COLO668 (cell line): ENCODE measurements around the gene KRTAP12-2.
"Not testable (repeated sequence)": the region's sequence is repeated elsewhere in the genome, so short reads cannot be mapped to it uniquely, and the experiment has no call there.

Experiments used
- DNase-seq: peaks from one replicate; lab custom pipeline; 2025; ENCODE audit not compliant: unreplicated experiment; lab: John Stamatoyannopoulos, UW

The KRTAP12-2 gene

DNA sequence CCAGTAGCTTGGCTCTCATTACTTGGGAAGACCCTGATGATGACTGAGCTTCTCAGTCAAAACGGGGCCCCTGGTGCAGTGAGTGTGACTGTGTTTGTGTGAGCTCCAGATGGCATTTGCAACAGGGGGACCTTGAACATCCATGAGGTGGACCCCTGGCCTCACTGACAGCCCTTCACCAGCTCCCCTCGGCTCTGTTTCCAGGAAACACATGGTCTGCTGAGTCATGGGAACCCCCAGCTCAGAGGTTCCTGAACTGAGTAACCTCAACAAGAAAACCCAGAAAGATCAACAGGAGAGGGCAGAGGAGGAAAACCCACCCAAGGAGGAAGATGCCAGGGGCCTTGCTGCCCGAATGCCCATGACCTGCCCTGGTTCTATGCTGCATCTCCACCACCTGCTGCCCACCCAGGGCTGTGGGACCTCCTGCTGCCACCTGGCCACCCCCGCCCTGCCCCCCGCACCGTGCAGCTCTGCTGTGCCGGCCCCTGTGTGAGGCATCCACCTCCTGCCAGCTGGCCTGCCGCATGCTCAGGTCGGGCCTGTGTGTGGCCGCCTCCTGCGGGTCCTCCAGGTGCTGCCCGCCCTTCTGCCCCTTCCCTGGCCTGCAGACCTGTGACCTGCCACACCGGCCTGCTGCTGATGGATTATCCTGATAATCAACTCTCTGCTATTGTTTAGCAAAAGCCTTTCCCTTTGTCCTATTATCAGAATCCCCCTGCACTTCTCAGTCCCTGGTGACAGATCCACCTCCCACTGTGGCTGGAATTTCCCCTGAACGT is 19.5 kb upstream of the KRTAP12-2 start:
- DNase-seq, result no peak

DNA sequence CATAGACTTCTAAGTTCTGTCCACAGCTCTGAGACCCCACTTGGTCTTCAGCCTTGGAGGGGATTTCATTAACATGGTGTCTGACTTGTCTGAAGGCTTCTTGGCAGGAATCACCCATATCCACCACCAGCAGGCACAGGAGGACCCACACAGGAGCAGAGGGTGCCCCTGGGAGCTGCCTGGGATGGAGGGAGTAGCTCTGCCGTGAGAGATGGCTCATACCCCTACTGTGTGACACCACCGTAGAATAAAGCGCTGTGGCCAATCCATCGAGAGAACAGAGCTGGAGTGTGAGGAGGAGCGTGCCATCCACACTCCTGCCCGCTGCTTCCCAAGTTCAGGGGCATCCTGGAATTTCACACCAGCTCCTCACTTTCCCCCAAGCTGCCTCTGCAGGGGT is 18.3 kb upstream of the KRTAP12-2 start:
- not testable (repeated sequence) for DNase-seq

DNA sequence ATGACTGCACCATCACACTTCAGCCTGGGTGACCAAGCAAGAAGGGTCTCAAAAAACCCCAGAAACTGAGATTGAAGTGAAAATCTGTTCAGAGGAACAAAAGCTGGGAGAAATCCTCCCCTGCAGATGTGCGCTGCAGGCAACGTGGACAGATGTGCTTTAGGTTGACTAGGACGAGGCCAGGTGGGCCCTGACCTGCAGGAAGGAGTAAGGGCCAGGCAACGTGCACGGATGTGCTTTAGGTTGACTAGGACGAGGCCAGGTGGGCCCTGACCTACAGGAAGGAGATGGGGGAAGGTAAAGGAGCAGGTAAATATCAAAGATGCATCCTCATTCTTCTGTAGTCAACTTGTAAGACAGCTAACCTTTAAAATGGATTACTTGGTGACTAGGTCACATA is 17.8 kb upstream of the KRTAP12-2 start:
- DNase-seq, result no peak

DNA sequence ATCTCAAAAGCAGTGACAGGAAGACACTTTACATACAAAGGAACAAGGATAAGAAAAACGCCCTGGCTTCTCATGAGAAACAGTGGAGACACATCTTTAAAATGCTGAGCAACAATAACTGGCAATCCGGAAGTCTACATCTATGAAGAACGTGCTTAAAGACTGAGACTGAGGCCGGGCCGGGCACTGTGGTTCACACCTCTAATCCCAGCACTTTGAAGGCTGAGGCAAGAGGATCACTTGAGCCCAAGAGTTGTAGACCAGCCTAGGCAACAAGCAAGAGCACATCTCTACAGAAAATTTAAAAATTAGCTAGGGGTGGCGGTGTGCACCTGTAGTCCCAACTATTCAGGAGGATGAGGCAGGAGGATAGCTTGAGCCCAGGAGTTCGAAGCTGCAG is 17.4 kb upstream of the KRTAP12-2 start:
- DNase-seq, result no peak

DNA sequence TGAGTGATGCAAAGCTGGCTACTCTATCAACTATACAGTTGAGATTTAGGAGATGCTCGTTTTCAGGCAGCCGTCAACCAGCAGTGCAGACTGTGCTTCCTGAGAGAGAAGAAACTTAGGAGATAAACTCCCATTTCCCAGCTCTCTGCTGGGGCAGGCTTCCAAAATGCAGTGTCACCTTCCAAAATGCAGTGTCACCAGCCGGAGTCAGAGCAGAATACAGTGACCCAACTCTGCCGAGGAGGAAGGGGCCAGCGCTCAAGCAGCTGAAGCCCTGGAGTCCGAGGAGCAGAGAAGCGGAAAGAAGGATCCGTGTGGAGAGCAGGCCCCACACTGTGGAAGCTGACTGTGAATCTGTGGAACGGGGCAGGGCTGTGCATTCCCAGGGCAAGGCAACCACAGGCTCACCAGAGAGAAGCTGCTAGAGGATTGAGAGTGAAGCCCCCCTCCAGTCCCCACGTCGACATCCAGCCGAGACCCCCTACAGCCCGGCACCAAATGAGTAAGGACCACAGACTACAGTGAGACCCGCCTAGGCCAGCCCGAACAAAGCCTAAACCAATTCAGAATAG is 15.9 kb upstream of the KRTAP12-2 start:
- DNase-seq, result no peak

DNA sequence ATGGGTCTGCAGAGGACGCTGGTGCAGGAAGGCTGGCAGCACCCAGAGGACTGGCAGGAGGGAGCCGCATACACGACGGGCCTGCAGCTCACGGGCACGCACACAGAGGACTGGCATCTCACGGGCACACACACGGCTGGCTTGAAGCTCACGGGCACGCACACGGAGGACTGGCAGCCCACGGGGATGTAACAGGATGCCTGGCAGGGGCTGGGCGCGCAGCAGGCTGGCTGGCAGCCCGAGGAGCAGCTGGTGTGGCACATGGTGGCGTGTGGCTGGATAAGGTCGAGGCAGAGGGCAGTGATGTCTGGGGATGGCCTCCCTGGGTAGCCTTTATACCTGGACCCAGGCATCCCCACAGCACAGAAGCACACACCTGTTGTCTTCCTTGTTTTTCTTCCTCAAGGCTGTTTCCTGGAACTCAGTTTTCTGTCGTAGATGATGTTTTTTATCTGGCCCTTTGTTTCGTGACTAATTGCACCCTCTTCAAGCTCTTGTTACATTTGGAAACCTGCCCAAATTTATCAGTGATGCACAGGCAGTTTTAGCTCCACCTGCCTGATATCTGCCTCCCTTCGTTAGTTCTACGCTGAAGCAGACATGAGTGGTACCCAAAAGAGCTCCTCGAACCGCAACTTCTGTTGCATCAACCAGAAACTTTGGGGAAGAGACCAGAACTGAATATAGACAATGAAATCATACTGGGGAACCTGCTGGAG is 15.3 kb upstream of the KRTAP12-2 start, which contains the start of gene KRTAP12-1:
KRTAP12-1 (minus strand) TSS at position 303 of the 719 bp plus-strand sequence; CDS start at position 263, 40 bp downstream.
- peak; percentile 74 for DNase-seq

DNA sequence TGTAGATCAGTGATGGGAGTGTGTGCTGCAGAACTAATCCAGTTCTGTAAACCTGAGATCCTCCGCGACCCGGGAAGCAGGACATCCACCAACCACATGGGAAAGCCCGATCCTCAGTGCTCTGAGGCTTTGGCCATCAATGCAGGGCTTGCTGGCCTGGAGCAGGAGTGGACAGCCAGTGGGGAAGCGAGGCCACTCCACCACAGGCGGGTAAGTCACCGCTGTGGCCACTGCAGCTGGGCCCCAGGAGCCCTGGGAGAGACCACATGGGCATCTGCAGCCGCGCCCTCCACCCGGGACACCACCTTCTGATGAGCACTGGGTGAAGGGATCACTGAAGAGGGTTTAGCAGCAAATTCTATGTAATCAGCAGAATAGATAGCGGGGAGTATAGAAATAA is 14.4 kb upstream of the KRTAP12-2 start:
- no peak for DNase-seq

DNA sequence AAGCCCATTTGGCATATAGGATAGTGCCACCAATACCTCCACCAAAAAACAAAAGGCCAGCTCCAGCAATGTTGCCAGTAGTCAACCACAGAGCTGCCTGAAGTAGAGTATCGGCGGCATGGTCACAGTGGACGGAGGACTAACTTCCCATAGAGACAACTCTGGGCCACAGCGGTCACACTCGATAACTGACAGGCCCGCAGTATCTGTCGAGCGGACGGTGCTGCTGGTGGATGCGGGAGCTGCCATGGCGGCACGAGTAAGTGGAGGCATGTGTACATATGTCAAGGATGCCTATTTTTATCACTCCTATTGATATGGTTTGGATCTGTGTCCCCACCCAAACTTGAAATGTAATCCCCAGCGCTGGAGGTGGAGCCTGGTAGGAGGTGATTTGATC is 11.2 kb upstream of the KRTAP12-2 start:
- DNase-seq, result no peak

DNA sequence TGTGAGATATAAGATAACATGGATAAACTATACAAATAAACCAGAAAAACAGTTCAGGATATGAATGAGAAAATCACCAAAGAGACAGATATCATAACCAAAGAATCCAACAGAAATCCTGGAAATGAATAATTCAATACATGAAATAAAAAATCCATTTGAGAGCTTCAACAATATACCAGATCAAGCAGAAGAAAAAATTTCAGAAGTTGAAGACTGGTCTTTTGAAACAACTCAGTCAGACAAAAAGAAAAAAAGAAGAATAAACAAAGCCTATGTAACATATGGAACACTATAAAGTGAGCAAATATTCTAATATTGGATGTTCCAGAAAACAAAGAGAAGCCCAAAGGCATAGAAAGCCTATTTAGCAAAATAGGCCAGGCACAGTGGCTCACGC is 5.2 kb upstream of the KRTAP12-2 start:
- no peak for DNase-seq

DNA sequence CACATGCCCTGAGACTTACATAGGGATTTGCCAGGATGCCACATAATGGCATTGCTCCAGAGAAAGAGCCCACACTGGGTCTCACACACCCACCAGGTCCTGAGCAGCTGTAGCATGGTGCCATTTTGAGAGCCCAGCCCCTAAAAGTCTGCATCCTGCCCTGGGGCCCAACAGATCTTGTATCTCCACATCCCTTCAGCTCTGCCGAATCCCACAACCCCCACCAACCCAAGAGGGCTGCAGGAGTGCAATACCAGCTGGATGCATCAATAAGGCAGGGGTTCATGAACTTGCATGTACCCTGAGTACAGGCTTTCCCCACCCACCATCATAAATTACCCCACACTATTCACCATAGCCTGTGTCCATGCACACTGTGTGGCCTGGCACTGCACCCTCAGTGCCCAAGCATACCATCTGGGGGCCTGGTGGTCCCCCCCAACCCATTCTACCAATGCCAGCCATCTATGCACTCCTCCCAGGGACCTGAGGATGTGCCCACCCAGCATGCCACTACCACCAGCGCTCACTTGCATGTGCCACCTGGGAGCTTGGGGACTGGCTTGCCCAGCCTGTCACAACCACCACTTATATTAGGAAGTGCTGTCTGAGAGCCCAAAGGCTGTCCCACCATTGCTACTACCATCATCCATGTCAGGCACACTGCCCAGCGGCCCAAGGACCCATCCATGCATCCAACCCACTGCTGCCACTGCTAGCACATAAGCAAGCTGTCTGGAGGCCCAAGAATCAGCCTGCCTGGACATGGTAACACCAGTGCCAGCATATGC is 4.1 kb upstream of the KRTAP12-2 start:
- no peak for DNase-seq

DNA sequence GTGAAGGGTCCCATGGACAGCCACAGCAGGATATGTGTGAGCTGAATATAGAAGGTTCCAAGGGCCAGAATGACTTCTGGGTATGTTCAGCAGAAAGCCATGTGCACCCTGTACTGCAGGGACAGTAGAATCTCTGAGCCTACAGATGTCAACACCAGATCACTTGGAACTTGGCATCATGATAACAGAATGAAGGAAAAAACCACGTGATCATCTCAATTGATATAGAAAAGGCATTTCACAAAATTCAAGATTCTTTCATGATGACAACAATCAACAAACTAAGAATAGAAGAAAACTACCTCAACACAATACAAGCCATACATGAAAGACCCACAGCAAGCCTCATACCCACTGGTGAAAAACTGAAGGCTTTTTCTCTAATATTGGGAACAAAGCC is 885 bp upstream of the KRTAP12-2 start:
- no peak for DNase-seq

DNA sequence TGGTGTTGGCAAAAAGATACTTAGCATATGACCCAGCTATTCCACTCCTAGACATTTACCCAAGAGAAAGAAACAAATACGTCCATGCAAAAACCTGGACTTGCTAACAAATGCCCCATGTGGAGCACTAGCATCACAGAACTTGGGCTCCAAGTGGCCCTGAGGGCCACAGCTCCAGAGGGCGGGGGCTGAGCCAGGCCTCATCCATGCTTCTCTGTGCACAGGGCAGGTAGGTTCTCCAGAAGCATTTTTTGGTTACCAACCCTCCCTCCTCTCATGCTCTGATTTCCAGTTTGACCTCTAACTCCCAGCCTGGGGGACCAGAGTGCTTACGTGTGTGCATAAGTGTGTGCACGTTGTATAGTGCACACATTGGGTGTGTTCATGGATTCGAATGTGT is 2.0 kb downstream of the KRTAP12-2 start:
- DNase-seq, result no peak

DNA sequence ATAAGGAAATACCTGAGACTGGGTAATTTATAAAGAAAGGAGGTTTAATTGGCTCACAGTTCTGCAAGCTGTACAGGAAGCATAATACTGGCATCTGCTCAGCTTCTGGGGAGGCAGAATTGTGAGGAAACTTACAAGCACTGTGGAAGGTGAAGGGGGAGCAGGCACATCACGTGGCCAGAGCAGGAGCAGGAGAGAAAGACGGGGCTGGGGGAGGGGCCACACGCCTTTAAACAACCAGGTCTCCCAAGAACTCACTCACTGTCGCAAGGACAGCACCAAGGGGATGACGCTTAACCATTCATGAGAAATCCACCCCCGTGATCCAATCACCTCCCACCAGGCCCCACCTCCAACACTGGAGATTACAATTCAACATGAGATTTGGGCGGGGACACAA is 5.2 kb downstream of the KRTAP12-2 start:
- DNase-seq, result not testable (repeated sequence)

DNA sequence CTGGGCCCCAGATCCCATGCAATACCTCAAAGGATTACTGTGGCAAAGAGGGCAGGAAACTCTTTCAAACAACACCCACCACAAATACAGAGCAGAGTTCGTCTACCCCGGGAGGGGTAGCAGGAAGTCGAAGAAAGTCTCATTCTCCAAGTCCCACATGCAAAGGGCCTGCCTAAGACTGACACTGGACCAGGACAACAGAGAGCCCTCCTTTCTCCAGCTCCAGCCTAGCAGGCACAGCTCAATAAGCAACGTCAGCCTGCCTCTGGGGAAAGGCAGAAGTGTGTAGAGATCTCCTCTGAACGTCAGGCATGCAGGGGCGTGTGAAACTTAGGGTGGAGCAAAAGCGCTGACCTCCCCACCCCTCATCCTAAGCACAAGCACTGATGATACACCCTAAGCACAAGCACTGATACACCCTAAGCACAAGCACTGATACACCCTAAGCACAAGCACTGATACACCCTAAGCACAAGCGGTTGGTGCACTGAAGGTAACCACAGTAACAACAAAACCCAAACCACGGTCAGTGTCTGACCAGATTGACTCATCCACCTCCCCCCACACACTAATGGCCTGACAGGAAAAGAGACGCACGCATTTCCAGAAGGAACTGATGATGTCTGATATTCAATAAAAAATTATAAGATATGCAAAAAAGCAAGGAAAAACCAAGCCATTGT is 7.7 kb downstream of the KRTAP12-2 start:
- no peak for DNase-seq

DNA sequence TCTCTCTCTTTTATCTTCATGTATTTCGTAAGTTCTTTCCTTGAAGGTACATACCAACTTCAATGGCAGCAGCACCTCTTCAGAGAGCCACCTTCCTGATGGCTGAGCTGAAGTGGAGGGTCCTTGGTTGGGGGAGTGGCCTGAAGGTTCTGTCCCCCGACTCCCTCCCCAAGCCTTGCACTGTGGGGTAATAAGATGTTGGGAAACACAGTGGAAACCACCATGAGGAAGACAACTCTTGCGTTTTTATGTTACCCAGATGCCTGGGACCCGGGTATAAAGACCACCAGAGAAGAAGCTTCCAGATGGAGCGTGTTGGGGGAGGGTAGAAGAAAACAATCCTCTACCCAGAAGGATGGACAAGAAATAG is 8.2 kb downstream of the KRTAP12-2 start:
- no peak for DNase-seq

DNA sequence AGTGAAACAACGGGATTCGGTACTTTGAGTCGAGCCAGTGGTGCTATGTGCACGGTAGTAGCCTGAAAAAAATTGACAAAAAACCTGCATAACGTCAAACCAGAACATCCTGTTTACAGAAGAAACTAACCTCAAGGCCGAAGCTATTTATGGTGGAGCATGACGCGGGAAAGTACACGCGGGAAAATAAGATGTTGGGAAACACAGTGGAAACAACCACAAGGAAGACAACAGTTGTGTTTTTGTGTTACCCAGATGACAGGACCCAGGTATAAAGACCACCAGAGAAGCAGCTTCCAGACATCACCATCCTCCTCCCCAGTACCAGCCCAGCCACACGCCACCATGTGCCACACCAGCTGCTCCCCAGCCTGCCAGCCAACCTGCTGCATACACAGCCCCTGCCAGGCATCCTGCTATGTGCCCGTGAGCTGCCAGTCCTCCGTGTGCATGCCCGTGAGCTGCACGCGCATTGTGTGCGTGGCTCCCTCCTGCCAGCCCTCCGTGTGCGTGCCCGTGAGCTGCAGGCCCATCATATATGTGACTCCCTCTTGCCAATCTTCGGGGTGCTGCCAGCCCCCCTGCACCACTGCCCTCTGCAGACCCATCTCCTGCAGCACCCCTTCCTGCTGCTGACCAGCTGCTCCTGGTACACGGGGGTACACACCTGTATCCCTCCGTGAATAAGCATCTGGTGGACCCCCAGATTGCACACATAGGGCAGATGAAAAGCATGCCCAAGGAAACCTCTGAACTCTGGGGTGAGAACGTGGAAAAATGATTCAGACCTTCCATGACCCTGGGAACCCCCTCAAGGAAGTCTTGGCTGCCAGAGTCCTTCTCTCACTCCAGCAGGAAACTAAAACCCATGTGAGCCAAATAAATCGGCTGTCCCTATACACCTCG is 8.8 kb downstream of the KRTAP12-2 start, which contains the start of gene KRTAP12-3:
KRTAP12-3 (plus strand) TSS at position 298 of the 906 bp plus-strand sequence; CDS start at position 346, 48 bp downstream.
- DNase-seq, result no peak

DNA sequence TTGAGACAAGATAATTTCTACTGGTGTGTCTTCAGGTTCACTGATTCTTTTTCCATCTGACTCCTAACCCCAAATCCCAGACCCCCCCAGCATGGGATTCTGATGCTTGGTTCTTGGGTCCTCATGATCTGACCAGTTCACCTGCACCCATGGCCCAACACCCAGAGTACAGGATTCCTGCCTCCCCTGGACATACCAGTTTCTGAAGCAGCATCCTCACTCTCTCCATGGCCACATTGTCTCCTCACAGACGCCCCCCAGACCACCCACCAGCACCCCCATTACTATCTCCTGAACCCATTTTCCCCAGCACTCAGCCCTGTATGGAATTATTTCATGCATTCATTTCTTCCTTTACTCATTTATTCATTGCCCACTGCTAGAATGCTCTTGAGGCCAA is 9.9 kb downstream of the KRTAP12-2 start:
- DNase-seq, result no peak

DNA sequence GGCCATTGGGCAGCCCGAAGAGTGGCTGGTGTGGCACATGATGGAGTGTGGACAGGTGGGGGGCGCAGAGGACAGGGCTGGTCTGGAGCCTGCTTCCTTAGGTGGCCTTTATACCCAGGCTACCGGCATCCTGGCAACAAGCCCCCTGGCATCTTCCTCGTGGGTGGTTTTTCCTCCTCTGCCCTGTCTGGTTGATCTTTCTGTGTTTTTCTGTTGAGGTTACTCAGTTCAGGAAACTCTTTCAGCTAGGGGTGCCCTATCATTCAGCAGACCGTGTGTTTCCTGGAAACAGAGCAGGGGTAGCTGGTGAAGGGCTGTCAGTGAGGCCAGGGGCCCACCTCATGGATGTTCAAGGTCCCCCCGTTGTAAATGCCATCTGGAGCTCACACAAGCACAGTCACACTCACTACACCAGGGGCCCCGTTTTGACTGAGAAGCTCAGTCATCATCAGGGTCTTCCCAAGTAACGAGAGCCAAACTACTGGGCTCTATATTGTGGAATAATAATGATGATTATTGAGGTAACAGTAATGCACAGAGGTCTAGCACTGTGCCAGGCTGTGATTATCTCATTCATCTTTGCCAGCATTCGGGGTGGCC is 12.1 kb downstream of the KRTAP12-2 start, which contains the start of gene KRTAP12-4:
KRTAP12-4 (minus strand) TSS at position 84 of the 600 bp plus-strand sequence; CDS start at position 39, 45 bp downstream.
- no peak for DNase-seq
